C4-2B (cell line): ENCODE data around the gene MYO15B.

Source experiments
- H3K27ac ChIP-seq: fragments of 450-650 bp; 2 replicates; pipeline ENCODE4 v1.5.1; 2017
- ZFX ChIP-seq: fragments of 450-650 bp; IDR thresholded peaks from 2 replicates; pipeline ENCODE4 v1.6.1; 2017
- TF ChIP-seq, protein P1 (sequence below): fragments of 450-650 bp; conservative IDR thresholded peaks from 2 replicates; pipeline ENCODE4 v1.5.1; 2017; ENCODE audit warnings: mild to moderate bottlenecking

Gene MYO15B

DNA sequence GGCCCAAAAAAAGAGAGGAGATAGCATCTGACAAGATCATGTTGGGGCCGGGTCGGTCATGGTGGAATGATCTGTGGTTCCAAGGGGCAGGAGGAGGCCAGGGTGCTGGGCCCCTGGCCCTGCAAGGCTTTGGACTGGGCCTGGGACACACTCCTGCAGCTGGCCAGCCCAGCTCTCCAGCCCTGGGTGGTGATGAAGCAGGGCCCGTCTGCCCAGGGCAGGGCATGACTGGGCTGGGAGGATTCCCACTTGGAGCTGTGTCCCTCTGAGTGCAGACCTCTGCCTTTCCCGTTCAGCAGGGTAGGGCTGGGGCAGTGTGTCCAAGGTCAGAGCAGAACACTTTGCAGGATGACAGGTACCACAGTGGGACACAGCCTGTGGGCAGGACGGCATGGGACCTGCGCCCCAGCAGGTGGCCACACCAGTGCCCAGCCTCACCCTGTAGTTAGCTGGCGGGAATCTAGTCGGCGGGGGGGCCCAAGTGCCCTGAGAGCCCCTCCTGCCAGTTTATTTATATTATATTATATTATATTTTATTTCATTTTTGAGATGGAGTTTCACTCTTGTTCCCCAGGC is 27.6 kb upstream of the MYO15B start:
- peak overlapping the region; percentile 2; the same call in 1 of the 2 replicates for H3K27ac ChIP-seq
- TF ChIP-seq, protein P1, sequence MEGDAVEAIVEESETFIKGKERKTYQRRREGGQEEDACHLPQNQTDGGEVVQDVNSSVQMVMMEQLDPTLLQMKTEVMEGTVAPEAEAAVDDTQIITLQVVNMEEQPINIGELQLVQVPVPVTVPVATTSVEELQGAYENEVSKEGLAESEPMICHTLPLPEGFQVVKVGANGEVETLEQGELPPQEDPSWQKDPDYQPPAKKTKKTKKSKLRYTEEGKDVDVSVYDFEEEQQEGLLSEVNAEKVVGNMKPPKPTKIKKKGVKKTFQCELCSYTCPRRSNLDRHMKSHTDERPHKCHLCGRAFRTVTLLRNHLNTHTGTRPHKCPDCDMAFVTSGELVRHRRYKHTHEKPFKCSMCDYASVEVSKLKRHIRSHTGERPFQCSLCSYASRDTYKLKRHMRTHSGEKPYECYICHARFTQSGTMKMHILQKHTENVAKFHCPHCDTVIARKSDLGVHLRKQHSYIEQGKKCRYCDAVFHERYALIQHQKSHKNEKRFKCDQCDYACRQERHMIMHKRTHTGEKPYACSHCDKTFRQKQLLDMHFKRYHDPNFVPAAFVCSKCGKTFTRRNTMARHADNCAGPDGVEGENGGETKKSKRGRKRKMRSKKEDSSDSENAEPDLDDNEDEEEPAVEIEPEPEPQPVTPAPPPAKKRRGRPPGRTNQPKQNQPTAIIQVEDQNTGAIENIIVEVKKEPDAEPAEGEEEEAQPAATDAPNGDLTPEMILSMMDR: no peak
- no peak for TF ChIP-seq ZFX

DNA sequence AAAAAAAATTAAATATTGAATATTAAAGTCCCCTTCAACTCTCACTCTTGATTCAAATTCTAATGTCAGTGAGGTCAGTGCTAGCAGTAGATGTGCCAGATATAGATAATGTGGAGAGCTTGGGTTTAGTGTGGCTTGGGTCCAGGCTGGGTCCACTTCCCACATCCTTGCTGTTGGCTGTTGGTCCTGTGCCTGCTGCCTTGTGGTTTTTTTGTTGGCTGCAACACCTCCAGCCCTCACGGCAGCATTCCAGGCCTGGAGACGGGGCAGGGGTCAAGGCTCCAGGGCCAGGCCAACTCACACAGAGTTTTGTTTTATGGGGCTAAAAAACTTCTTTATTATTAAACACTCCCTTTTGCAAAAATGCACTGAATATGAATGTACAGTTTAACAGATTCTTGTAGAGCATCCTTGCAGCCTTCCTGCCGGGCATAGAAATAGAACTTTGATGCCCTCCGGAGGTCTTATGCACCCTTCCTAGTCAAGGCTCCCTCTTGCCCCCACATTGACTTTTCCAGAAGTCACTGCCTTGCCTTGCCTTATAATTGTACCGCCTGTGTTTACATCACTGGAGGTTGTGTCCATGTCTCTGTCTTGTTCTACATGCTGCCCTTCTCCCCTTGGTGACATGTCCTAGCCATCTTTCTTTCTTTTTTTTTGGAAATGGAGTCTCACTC is 25.5 kb upstream of the MYO15B start:
- peak overlapping the region; percentile 36 for H3K27ac ChIP-seq
- TF ChIP-seq ZFX: no peak
- TF ChIP-seq, protein P1: no peak

DNA sequence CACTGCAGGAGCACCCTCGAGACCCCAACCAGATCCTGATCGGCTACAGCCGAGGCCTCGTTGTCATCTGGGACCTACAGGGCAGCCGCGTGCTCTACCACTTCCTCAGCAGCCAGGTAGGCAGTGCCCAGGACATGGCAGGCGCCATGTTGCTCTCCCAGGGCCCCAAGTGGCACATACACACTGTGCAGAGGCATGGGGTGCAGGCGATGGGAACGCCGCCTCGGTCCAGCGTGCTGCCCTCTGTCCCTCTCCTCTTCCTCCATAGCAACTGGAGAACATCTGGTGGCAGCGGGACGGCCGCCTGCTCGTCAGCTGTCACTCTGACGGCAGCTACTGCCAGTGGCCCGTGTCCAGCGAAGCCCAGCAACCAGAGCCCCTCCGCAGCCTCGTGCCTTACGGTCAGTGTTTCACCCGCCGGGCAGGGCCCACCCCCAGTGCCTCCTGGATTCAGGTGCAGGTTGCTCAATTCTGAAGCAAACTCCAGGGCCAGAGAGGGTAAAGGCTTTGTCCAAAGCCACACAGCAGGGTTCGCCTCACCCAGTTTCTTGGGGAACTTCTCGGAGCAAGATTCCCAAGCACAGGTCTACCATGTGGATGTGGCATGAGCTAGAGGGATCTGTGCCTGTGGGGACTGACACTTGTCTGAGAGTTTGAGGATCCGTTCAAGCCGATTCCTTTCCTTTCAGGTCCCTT is 24.4 kb upstream of the MYO15B start:
- peak overlapping the region; percentile 36; the same call in 1 of the 2 replicates for H3K27ac ChIP-seq
- TF ChIP-seq, protein P1: no peak
- no peak for TF ChIP-seq ZFX

DNA sequence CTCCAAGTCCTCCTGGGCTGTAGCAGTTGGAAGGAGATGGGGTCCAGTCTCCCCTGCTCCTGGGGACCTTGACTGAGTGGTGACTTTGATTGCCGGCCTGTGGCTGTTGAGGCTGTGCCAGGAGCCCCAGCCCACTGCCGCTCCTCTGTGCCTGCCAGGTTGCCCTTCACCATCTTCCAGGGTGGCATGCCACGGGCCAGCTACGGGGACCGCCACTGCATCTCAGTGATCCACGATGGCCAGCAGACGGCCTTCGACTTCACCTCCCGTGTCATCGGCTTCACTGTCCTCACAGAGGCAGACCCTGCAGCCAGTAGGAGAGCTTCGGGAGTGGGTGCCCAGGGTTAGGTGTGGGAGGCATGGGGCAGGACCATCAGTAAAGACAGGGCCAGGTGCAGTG is 23.4 kb upstream of the MYO15B start:
- peak overlapping the region; percentile 63 for H3K27ac ChIP-seq
- TF ChIP-seq, protein P1: no peak
- TF ChIP-seq ZFX: no peak

DNA sequence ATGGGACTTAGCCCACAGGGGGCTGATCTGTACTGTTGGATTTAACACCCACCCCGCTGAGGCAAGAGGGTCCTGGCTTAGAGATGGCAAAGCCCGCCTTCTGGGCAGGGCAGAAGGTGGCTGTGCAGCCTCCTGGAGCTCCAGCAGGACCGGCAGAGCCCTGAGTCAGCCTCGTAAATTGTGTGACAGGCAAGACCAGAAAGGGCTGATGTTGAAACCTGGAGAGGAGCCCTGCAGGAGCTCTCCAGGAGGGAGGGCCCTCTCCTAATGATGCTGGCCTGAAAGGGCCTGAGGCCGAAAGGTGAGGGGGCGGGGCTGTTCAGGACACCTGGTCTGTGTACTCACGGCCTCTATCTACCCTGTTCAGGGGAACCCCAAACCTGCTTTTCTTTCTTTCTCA is 22.5 kb upstream of the MYO15B start:
- TF ChIP-seq, protein P1: no peak
- TF ChIP-seq ZFX: no peak
- H3K27ac ChIP-seq: peak overlapping the region; percentile 63

DNA sequence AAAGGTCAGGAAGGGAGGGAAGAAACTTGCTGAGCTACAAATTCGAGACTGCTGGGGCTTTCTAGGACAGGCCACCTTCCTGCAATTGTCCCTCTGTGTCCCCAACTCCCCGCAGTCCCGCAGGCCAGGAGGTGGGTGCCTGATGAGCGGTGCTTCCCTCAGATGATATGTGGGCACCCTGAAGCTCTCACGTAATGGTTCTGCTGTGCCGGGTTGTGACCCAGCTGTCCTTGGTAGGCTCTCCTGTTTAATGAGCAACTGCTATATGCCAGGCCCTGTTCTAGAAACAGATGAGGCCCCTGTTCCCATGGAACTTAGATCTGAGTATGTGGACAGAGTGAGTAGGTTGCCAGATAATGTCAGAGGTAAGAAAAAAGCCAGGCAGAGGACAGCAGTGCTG is 22.0 kb upstream of the MYO15B start:
- peak overlapping the region; percentile 63 for H3K27ac ChIP-seq
- TF ChIP-seq, protein P1: no peak
- no peak for TF ChIP-seq ZFX

DNA sequence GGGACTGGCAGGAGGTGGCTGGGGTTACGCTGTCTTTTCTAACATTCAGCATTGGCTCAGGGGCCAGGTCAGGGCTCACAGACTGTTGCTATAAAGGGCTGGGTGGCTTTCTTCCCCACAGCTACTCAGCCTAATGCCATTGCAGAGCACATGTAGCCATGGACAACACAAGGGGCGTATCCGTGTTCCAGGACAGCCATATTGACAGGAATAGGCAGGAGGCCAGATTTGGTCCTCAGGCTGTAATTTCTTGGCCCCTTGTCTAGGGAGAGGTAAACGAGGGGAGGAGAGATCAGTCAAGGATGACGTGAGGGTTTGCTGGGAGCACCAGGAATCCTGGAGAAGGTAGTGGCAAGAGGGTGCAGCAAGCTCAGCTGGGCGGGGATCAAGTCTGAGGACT is 21.2 kb upstream of the MYO15B start:
- TF ChIP-seq, protein P1: no peak
- TF ChIP-seq ZFX: no peak

More for the DNA sequence above, 21.2 kb upstream of the MYO15B start:
- H3K27ac ChIP-seq: no peak overlapping the region; the same call in 1 of the 2 replicates
